HFF-Myc (cell line): ENCODE measurements around the gene CEACAM19.
A peak's percentile ranks its signal among the peaks of the same experiment; 100 is the strongest.

Experiments
- DNase-seq: peaks from one replicate; pipeline ENCODE4 v3.0.0-alpha.2; 2011; ENCODE audit warnings: low read depth; ENCODE audit errors: extremely low read depth
- H3K4me3 ChIP-seq: replicated peaks from 2 replicates; pipeline ENCODE4 v1.5.1; 2011; ENCODE audit warnings: low read depth, mild to moderate bottlenecking, control low read depth, low read length
- TF ChIP-seq, protein P1 (sequence below): IDR thresholded peaks from 2 replicates; pipeline ENCODE4 v1.5.1; 2012; ENCODE audit warnings: mild to moderate bottlenecking, low read depth, low read length, control low read depth; ENCODE audit errors: missing control alignments

Gene CEACAM19

DNA sequence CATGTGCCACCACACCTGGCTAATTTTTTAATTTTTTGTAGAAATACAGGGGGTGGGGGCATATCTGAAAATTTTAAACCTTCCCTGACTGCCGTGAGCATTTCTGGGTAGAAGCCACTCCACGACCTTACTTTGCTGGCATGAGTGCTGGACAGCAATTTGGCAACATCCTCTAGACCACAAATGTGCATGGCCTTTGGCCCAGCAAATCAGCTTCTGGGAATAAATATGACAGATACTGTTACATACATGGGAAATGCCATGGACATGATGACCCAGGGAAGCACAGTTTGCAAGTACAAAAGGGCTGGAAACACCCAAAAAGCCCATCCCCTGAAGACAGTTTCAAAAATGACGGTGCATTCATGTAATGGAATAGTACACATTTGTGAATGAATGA is 30.8 kb upstream of the CEACAM19 start:
- DNase-seq = no peak
- no peak overlapping the region for H3K4me3 ChIP-seq
- TF ChIP-seq, protein P1, sequence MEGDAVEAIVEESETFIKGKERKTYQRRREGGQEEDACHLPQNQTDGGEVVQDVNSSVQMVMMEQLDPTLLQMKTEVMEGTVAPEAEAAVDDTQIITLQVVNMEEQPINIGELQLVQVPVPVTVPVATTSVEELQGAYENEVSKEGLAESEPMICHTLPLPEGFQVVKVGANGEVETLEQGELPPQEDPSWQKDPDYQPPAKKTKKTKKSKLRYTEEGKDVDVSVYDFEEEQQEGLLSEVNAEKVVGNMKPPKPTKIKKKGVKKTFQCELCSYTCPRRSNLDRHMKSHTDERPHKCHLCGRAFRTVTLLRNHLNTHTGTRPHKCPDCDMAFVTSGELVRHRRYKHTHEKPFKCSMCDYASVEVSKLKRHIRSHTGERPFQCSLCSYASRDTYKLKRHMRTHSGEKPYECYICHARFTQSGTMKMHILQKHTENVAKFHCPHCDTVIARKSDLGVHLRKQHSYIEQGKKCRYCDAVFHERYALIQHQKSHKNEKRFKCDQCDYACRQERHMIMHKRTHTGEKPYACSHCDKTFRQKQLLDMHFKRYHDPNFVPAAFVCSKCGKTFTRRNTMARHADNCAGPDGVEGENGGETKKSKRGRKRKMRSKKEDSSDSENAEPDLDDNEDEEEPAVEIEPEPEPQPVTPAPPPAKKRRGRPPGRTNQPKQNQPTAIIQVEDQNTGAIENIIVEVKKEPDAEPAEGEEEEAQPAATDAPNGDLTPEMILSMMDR = no peak

DNA sequence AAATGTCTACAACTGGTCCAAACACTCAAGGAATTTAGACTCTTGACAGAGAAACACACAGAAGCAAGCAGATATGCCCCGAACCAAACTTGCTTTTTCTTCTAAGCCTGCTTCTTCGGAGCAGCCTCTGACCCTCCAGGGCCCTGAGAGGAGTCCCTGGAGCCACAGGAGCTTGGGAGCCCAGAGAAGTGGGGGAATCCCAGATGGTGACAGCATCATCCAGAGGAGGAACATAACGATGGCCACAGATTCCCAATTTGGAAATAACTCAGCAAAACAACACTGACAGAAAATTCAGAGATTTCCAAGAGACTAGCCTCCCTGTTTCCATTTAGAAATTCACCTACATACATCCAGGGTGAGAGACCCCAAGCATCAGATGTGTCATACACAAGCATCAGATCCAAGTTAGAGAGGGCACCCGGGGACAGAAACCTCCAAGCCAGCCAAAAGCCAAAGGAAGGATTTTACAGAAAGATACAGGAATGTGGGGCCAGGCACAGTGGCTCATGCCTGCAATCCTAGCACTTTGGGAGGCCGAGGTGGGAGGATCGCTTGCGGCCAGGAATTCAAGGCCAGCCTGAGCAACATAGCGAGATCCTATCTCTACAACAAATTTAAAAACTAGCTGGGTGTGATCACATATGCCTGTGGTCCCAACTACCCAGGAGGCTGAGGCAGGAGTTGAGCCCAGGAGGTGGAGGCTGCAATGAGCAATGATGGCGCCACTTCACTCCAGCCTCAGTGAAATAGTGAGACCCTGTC is 29.6 kb upstream of the CEACAM19 start:
- no peak for DNase-seq
- TF ChIP-seq, protein P1 = no peak
- H3K4me3 ChIP-seq = no peak overlapping the region

DNA sequence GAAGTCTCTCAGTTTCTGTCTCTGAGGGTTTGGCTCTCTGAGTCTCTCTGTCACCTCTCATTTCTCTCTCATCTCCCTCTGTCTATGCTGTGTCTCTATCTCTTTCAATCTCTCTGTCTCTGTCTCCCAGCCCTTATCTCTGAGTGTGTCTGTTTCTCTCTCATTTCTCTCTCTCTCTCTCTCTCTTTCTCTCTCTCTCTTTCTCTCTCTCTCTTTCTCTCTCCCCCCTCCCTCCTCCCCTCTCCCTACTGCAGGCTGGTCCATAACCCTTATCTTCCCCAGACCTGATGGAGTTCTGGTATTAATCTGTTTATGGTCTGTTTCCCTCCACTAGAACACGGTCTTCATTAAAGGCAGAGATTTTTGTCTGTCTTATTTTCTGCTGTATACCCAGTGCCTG is 28.9 kb upstream of the CEACAM19 start:
- no peak overlapping the region for H3K4me3 ChIP-seq
- TF ChIP-seq, protein P1 = no peak
- DNase-seq = no peak

DNA sequence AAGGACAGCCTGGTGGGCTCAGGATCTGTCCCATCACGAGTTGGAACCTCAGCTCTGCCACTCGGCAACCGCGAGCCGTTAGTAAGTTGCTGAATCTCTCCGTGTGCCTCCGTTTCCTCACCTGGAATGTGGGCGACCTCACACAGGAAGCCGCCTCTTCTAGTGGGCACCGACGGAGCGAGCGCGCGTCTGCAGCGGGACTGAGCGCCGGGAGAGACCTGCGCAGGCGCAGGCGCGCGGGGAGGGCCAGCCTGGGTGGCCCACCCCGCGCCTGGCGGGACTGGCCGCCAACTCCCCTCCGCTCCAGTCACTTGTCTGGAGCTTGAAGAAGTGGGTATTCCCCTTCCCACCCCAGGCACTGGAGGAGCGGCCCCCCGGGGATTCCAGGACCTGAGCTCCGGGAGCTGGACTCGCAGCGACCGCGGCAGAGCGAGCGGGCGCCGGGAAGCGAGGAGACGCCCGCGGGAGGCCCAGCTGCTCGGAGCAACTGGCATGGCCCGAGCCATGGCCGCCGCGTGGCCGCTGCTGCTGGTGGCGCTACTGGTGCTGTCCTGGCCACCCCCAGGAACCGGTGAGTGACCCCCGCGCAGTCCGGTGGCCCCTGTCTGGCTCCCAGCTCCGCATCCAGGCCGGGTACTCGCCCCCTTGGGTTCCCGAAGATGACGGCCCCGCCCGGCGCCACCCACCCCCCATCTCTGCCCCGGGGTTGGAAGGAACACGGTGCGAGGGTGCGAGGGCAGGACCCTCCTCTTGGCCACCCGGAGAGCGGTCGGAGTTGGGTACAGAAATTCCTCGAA is 27.5 kb upstream of the CEACAM19 start, which contains the start of gene PVR:
Gene PVR, plus strand, starts transcription at position 306 of the 797 bp plus-strand sequence. Its CDS starts 187 bp downstream, at position 493.
- TF ChIP-seq, protein P1 = no peak
- no peak for DNase-seq
- peak within 1 kb of the TSS; percentile 67 for H3K4me3 ChIP-seq

DNA sequence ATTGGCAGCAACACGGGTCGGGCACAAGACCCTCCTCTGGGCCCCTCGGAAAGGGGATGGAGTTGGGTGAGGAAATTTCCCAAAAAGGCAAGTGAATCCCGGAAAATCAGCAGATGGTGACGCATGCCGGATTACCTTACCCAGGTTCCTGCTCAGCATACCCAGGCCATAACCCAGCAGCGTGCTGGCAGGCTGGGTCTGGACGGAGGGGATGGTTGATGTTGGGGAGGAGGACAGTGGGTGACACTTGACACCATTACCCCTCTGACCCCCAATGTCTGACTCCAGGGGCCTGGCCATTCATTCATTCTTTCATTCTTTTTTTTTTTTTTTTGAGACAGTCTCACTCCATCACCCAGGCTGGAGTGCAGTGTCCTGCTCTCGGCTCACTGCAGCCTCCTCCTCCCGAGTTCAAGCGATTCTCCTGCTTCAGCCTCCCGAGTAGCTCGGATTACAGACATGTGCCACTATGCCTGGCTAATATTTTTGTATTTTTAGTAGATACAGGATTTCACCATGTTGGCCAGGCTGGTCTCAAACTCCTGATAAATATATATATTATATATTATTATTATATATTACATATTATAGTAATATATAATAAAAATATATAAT is 26.8 kb upstream of the CEACAM19 start:
- H3K4me3 ChIP-seq = peak overlapping the region; percentile 67
- DNase-seq = no peak
- TF ChIP-seq, protein P1 = no peak

DNA sequence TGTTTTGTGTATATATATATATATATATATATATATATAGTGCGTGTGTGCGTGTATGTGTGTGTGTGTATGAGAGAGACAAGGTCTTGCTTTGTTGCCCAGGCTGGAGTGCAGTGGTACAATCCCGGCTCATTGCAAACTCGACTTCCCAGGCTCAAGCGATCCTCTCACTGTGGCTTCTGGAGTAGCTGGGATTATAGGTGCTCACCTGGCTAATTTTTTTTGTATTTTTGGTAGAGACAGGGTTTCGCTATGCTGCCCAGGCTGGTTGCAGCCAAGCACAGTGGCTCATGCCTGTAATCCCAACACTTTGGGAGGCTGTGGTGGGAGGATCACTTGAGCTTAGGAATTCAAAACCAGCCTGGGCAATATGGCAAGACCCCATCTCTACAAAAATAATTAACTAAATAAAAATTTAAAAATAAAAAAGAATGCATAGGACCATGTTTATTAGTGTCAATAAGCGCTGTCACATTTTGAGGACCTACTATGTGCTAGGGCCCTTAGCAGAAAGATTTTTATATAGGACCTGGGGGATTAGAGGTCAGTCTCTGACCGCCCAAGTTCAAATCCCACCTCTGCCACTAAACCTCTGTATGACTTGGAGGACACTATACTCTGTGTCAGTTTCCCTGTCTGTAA is 25.8 kb upstream of the CEACAM19 start:
- H3K4me3 ChIP-seq = peak overlapping the region; percentile 8; the same call in 1 of the 2 replicates

More for the DNA sequence above, 25.8 kb upstream of the CEACAM19 start:
- TF ChIP-seq, protein P1 = no peak
- DNase-seq = no peak
